Stimulated activated CD8-positive, alpha-beta memory T cell treated with anti-CD3 and anti-CD28 coated beads, Interleukin-15, amount 100 ng/mL, for 24 hours (primary cell): ENCODE results near the gene TBCE.

Source experiments
- DNase-seq: peaks from one replicate; pipeline ENCODE4 v3.0.0-alpha.2; 2020; ENCODE audit warnings: low read depth

The TBCE gene

GRCh38 chr1:235409042-235409820 is 42.0 kb downstream of the TBCE start:
- DNase-seq, result no peak

GRCh38 chr1:235410467-235410866 is 43.2 kb downstream of the TBCE start:
- no peak for DNase-seq

GRCh38 chr1:235411489-235412486 is 44.6 kb downstream of the TBCE start:
- no peak for DNase-seq

GRCh38 chr1:235415008-235415904 is 48.0 kb downstream of the TBCE start:
- no peak for DNase-seq

- no peak for DNase-seq
Observed at GRCh38 chr1:235416662-235417049, 49.4 kb downstream of the TBCE start.

- peak; percentile 27 for DNase-seq
Observed at GRCh38 chr1:235417086-235417697, 50.0 kb downstream of the TBCE start.

GRCh38 chr1:235421751-235422150 is 54.5 kb downstream of the TBCE start:
- DNase-seq, result no peak

- DNase-seq, result no peak
Observed at GRCh38 chr1:235423214-235423652, 56.0 kb downstream of the TBCE start.

GRCh38 chr1:235424092-235424491 is 56.9 kb downstream of the TBCE start:
- no peak for DNase-seq

GRCh38 chr1:235425357-235425756 is 58.1 kb downstream of the TBCE start:
- no peak for DNase-seq

- no peak for DNase-seq
Observed at GRCh38 chr1:235426143-235426542, 58.9 kb downstream of the TBCE start.

GRCh38 chr1:235426680-235427079 is 59.5 kb downstream of the TBCE start:
- no peak for DNase-seq

- DNase-seq, result no peak
Observed at GRCh38 chr1:235427447-235427846, 60.2 kb downstream of the TBCE start.

GRCh38 chr1:235429143-235429542 is 61.9 kb downstream of the TBCE start:
- no peak for DNase-seq

GRCh38 chr1:235430991-235431390 is 63.8 kb downstream of the TBCE start:
- DNase-seq, result no peak

- no peak for DNase-seq
Observed at GRCh38 chr1:235434001-235434400, 66.8 kb downstream of the TBCE start.

- DNase-seq, result no peak
Observed at GRCh38 chr1:235441159-235441685, 74.0 kb downstream of the TBCE start.

- DNase-seq, result no peak
Observed at GRCh38 chr1:235442788-235443429, 75.7 kb downstream of the TBCE start.

- no peak for DNase-seq
Observed at GRCh38 chr1:235448616-235449015, 81.4 kb downstream of the TBCE start.

GRCh38 chr1:235450433-235450832 is 83.2 kb downstream of the TBCE start:
- no peak for DNase-seq
